ENCODE results near the gene IRF8. TPM values are rescaled to one million over a fixed set of nuclear protein-coding genes. Genes with fewer than 3 reads are reported as not detected.

IRF8 gene
- total and polyA plus RNA-seq, 2 of the 4 experiments (the other 2 are of a cell fraction), result not detected

DNA sequence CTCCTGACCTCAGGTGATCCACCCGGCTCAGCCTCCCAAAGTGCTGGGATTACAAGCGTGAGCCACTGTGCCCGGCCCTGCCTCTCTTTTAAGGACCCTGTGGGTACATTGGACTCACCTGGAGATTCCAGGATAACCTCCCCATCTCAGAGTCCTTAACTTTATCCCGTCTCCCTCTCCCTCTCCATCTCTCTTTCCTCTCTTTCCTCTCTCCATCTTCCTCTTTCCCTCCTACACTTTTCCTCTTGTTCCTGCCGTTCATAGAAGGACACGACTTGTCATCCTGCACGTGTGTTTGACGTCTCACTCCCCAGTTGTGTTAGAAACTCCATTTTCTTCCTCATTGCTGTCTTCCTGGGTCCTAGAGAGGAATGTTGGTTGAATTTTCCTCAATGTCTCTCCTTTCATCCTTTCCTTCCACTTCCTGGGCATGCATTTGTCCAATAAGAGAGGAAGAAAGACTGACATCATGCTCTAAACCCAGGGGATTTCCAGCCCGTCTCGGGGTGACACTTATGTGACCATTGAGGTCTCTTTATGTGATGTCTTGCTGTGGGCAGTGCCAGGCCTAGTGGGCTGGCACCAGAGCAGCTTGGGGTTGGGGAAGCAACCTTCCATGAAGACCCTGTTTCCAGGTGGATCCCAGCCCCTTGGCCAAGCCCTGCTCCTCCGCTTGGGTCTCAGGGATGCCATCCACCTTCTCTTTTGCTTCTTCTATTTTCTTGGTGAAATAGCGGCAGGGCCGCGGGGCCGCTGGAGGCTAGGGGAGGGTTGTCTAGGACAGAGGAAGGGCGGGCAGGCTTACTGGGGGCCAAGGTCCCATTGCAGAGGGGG lies 39.8 kb upstream of the IRF8 start:
- POLR2A ChIA-PET (ENCODE audit: unreplicated experiment), result no interaction called here
- no TSS peak for BruUV-seq (replicated peaks)
- TF ChIP-seq CHD1 (IDR thresholded peaks at IDR 0.05; ENCODE audit: low read depth, low read length) (no peak), MAZ (IDR thresholded peaks at IDR 0.05; ENCODE audit: borderline replicate concordance, low read depth, low read length) (no peak), CEBPB (IDR thresholded peaks at IDR 0.05; ENCODE audit: low read depth, low read length) (no peak), RCOR1 (IDR thresholded peaks at IDR 0.05; ENCODE audit: insufficient replicate concordance, low read length) (no peak), POLR2A (IDR thresholded peaks at IDR 0.05; ENCODE audit: low read depth, low read length) (no peak), MAFK (IDR thresholded peaks at IDR 0.05; ENCODE audit: low read depth, low read length) (no peak), BHLHE40 (IDR thresholded peaks at IDR 0.05; ENCODE audit: low read depth, low read length) (no peak), RFX5 (IDR thresholded peaks at IDR 0.05; ENCODE audit: low read depth, low read length) (no peak), MXI1 (IDR thresholded peaks at IDR 0.05; ENCODE audit: borderline replicate concordance, low read depth, low read length) (no peak), NFE2L2 (IDR thresholded peaks at IDR 0.05; ENCODE audit: low read depth, low read length) (no peak), RAD21 (IDR thresholded peaks at IDR 0.05; ENCODE audit: low read length) (no peak), FOS (IDR thresholded peaks at IDR 0.05; ENCODE audit: low read depth, low read length) (no peak)
- TF ChIP-seq, protein P1, sequence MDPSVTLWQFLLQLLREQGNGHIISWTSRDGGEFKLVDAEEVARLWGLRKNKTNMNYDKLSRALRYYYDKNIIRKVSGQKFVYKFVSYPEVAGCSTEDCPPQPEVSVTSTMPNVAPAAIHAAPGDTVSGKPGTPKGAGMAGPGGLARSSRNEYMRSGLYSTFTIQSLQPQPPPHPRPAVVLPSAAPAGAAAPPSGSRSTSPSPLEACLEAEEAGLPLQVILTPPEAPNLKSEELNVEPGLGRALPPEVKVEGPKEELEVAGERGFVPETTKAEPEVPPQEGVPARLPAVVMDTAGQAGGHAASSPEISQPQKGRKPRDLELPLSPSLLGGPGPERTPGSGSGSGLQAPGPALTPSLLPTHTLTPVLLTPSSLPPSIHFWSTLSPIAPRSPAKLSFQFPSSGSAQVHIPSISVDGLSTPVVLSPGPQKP (IDR thresholded peaks at IDR 0.05; ENCODE audit: borderline replicate concordance, low read depth, low read length), result no peak
- TF ChIP-seq, protein P2, sequence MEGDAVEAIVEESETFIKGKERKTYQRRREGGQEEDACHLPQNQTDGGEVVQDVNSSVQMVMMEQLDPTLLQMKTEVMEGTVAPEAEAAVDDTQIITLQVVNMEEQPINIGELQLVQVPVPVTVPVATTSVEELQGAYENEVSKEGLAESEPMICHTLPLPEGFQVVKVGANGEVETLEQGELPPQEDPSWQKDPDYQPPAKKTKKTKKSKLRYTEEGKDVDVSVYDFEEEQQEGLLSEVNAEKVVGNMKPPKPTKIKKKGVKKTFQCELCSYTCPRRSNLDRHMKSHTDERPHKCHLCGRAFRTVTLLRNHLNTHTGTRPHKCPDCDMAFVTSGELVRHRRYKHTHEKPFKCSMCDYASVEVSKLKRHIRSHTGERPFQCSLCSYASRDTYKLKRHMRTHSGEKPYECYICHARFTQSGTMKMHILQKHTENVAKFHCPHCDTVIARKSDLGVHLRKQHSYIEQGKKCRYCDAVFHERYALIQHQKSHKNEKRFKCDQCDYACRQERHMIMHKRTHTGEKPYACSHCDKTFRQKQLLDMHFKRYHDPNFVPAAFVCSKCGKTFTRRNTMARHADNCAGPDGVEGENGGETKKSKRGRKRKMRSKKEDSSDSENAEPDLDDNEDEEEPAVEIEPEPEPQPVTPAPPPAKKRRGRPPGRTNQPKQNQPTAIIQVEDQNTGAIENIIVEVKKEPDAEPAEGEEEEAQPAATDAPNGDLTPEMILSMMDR (conservative IDR thresholded peaks at IDR 0.05; ENCODE audit: low read depth, low read length), result no peak
- TF ChIP-seq, protein P3, sequence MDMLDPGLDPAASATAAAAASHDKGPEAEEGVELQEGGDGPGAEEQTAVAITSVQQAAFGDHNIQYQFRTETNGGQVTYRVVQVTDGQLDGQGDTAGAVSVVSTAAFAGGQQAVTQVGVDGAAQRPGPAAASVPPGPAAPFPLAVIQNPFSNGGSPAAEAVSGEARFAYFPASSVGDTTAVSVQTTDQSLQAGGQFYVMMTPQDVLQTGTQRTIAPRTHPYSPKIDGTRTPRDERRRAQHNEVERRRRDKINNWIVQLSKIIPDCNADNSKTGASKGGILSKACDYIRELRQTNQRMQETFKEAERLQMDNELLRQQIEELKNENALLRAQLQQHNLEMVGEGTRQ (IDR thresholded peaks at IDR 0.05; ENCODE audit: low read depth, low read length), result no peak

More for the DNA sequence above, 39.8 kb upstream of the IRF8 start:
- H3K9me3 ChIP-seq (ENCODE audit: control insufficient read depth, insufficient read depth, low read length), result peaks cover 9% of the 10 kb centered on the region
- H2BK20ac ChIP-seq (ENCODE audit: low read depth, low read length), result no peak overlapping the region
- no peaks in the 10 kb centered on the region for H3K79me1 ChIP-seq (ENCODE audit: low read depth in 1 of 2, low read length in 2 of 2)
- H3K27me3 ChIP-seq (ENCODE audit: control insufficient read depth, insufficient read depth, low read length), result peaks cover 43% of the 10 kb centered on the region
- no peak overlapping the region for H3K14ac ChIP-seq (replicated peaks; ENCODE audit: low read depth, low read length)
- H3K4me2 ChIP-seq (ENCODE audit: low read depth, low read length), result no peak overlapping the region
- no peaks in the 10 kb centered on the region for H4K20me1 ChIP-seq (ENCODE audit: insufficient read depth, low read length)
- H3K23ac ChIP-seq (ENCODE audit: low read depth, low read length), result no peak overlapping the region
- H3K4me3 ChIP-seq (ENCODE audit: insufficient read depth, low read depth, low read length), result no peak overlapping the region
- H3K4me1 ChIP-seq (ENCODE audit: control insufficient read depth, insufficient read depth, low read length), result no peaks in the 10 kb centered on the region
- H2AK9ac ChIP-seq (replicated peaks; ENCODE audit: low read depth, low read length, poor library complexity), result no peak overlapping the region
- H3K9ac ChIP-seq (ENCODE audit: low read depth, low read length), result no peak overlapping the region
- no peaks in the 10 kb centered on the region for H3K9me1 ChIP-seq (ENCODE audit: insufficient read depth, low read length)
- no peak overlapping the region for H3K18ac ChIP-seq (ENCODE audit: low read depth, low read length)
- CTCF ChIA-PET, result interaction anchor here (0.6 kb wide), 1 partner anchor 607 kb away, joined by 3 read pairs; no protein-coding TSS in a partner anchor
- intact Hi-C loops (cut with micrococcal nuclease), result no loop called here
- no peak overlapping the region for H3K4ac ChIP-seq (ENCODE audit: low read depth, low read length)
- 85 to 100% methylated on average over 1 to 4 of the region's 16 CpGs for WGBS, 2 experiments (ENCODE audit: extremely low coverage in 2 of 2, insufficient read length in 1 of 2)
- H2BK120ac ChIP-seq (ENCODE audit: low read depth, low read length), result no peak overlapping the region
- in situ Hi-C loops (cut with MboI; ENCODE audit: low sequenced_read_pairs), result no loop called here
- H4K8ac ChIP-seq (ENCODE audit: low read depth in 2 of 2, low read length in 2 of 2), result no peak overlapping the region
- dilution Hi-C loops (cut with HindIII; ENCODE audit: low sequenced_read_pairs, unreplicated experiment), result no loop called here
- H2AFZ ChIP-seq (replicated peaks; ENCODE audit: low read length, poor library complexity), result no peak overlapping the region
- no peak overlapping the region for H4K91ac ChIP-seq (ENCODE audit: insufficient read depth, low read depth, low read length)
- no peak overlapping the region for H3K56ac ChIP-seq (ENCODE audit: extremely low read depth, insufficient read depth, low read length)
- H4K5ac ChIP-seq (ENCODE audit: low read depth, low read length), result no peak overlapping the region
- H3K27ac ChIP-seq (ENCODE audit: insufficient read depth, low read length), result no peak overlapping the region
- ATAC-seq (ENCODE audit: low read depth) (no peak), DNase-seq (no peak)
- no peak overlapping the region for H2BK5ac ChIP-seq (ENCODE audit: low read depth, low read length, poor library complexity, severe bottlenecking)
- H2AK5ac ChIP-seq (ENCODE audit: low read depth, low read length), result no peak overlapping the region
- H3K36me3 ChIP-seq (ENCODE audit: control insufficient read depth, insufficient read depth, low read length), result no peaks in the 10 kb centered on the region
- H2BK15ac ChIP-seq (ENCODE audit: low read depth, low read length), result no peak overlapping the region
